ENCODE measurements around the gene SPECC1L.

GRCh38 chr22:24355574-24355973 lies 84.9 kb downstream of the SPECC1L start:
- TF ChIP-seq POLR2A (IDR thresholded peaks at IDR 0.05; ENCODE audit: low read length), result no peak
- TF ChIP-seq GATA1 (IDR thresholded peaks at IDR 0.05; ENCODE audit: low read depth, low read length), result no peak
